Pancreas (tissue), 10 donors: ENCODE measurements around the gene BRSK2. TPM values are rescaled to one million over a fixed set of nuclear protein-coding genes. Genes with fewer than 3 reads are reported as not detected.

Experiments used
- ATAC-seq, 4 donors: fragments of 200-7000 bp; cut with Tn5 transposase; one replicate each; pipeline versions ENCODE4 v1.8.0 to v1.9.1; 2020; ENCODE audit warnings: mild to moderate bottlenecking in 4 of 4, moderate library complexity in 4 of 4
- DNase-seq, 6 donors: peaks; one replicate each; pipeline ENCODE4 v3.0.0-alpha.2; 2020
- FAIRE-seq: peaks from 2 replicates; lab custom pipeline; 2012; peaks lifted over from hg19 to GRCh38; lab: Jason Lieb, UNC
- H3K27ac ChIP-seq, 4 donors: fragments of 200-600 bp; sonication (generic); 1 replicate in 3 of 4; 2 replicates in 1 of 4; pipeline versions ENCODE4 v1.5.0 to v1.8.0; 2020
- H3K27me3 ChIP-seq, 4 donors: fragments of 200-600 bp; one replicate each; pipeline ENCODE4 v1.8.0; 2021
- H3K36me3 ChIP-seq, 3 donors: fragments of 200-600 bp; sonication (generic) in 1 of 3; one replicate each; pipeline versions ENCODE4 v1.5.0 to v1.8.0; 2020 to 2021
- H3K4me1 ChIP-seq, 3 donors: fragments of 200-600 bp; one replicate each; pipeline ENCODE4 v1.8.0; 2021
- H3K4me3 ChIP-seq, 4 donors: fragments of 200-600 bp; sonication (generic) in 2 of 4; one replicate each; pipeline versions ENCODE4 v1.5.0 to v1.8.0; 2020 to 2021
- H3K9me3 ChIP-seq, 4 donors: fragments of 200-600 bp; one replicate each; pipeline ENCODE4 v1.8.0; 2021
- WGBS, 2 donors: extraction: QIAGEN DNeasy Blood & Tissue Kit; methylation state at CpG; one replicate each; pipeline ENCODE4 v1.1.7; 2013; 5-methylcytosine and 5-hydroxymethylcytosine counted together
- intact Hi-C, 3 donors: fragments of 100-400 bp; cut with DNase I; formaldehyde crosslinking; loops; one replicate each; pipeline versions ENCODE4 v1.11.1 to v1.14.2; 2022
- polyA plus RNA-seq, 2 donors: library from polyadenylated mRNA; stranded (reverse); fragments of 200-250 nt; gene quantifications; one replicate each; pipeline ENCODE4 v1.2.3, GENCODE V29; 2013
- total RNA-seq, 6 donors: library from RNA; stranded (reverse); fragmentation: NEBNext Ultra II Directional in 4 of 6; extraction: Animal tissue kit (Norgen Biotek cat#: 25700) in 4 of 6; gene quantifications; one replicate each; pipeline versions ENCODE4 v1.2.1 to v1.2.4, GENCODE V29; 2021 to 2023
- TF ChIP-seq, protein P1 (sequence below), 4 donors: fragments of 200-600 bp; sonication (generic) in 3 of 4; IDR thresholded peaks; one replicate each; pipeline versions ENCODE4 v1.5.0 to v1.8.0; 2021; ENCODE audit warnings: antibody characterized with exemption in 4 of 4
- donor health status: healthy with polysubstance abuse.
- donor health status: DM: no; HTN: no; CAD: no; lungs with moderate emphysema.
- donor health status: DM: no; HTN: no; CAD: no.
- donor health status: control.
- donor health status: control.
- donor health status: Bipolar disorder and iron deficiency.
- donor health status: DM: yes; HTN: yes; CAD: no.
- donor health status: DM: no; HTN: no; CAD: no.
- donor health status: DM: no; HTN: no; CAD: no.
- donor health status: DM: yes; HTN: yes; CAD: no.

Gene BRSK2
- total and polyA plus RNA-seq, 8 donors, result 44.2 to 215 (median 70.9) TPM

DNA sequence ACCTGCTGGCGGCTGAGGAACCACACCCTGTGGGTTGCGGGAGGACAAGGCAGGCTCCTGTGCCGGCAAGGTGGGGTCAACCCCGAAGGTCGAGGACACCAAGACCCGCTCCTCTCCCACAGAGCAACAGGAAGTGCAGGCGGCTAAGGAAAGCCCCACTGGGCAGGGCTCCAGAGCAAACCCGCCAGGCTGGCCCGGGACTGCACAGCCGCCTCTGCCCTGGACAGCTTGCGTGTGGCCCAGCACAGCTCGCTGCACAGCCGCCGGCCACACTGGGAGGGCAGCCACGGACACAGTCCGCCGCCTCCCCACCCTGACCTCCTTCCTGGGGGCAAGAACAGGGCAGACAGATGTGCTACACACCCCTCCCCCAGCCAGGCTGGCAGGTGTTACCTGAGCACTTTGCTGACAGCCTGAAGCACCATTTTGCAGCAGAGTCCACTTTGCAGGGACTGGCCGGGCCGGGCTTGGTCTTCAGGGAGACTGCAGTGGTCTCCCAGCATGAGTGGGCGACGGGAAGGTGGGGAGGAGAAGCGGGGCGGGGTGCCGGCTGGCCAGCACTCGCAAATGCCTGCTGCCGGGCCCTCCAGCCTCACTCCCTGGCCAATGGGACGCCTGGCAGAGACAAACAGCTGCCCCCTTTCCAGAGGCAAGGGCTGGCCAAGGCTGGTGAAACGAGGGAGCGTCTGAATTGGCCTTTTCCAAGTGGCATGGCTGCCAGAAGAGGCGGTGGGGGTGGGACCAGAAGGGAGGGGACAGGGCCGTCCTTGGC is 96.5 kb downstream of the BRSK2 start, which contains the start of gene MOB2:
Gene MOB2 (minus strand): TSS at position 726 of the 772 bp plus-strand sequence. CDS start 223 bp downstream, at position 503.
- TF ChIP-seq, protein P1, sequence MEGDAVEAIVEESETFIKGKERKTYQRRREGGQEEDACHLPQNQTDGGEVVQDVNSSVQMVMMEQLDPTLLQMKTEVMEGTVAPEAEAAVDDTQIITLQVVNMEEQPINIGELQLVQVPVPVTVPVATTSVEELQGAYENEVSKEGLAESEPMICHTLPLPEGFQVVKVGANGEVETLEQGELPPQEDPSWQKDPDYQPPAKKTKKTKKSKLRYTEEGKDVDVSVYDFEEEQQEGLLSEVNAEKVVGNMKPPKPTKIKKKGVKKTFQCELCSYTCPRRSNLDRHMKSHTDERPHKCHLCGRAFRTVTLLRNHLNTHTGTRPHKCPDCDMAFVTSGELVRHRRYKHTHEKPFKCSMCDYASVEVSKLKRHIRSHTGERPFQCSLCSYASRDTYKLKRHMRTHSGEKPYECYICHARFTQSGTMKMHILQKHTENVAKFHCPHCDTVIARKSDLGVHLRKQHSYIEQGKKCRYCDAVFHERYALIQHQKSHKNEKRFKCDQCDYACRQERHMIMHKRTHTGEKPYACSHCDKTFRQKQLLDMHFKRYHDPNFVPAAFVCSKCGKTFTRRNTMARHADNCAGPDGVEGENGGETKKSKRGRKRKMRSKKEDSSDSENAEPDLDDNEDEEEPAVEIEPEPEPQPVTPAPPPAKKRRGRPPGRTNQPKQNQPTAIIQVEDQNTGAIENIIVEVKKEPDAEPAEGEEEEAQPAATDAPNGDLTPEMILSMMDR (IDR thresholded peaks at IDR 0.05), result no peak
- Histone ChIP-seq H3K27ac (peak within 1 kb of the TSS in 2 of 4 donors; percentile 33 to 41), H3K27me3 (no peaks in the 10 kb centered on the region), H3K4me1 (peaks cover 0 to 9% (median 5%) of the 10 kb centered on the region in 3 donors), H3K4me3 (no peak within 1 kb of the TSS), H3K36me3 (no peaks in the 10 kb centered on the region), H3K9me3 (no peaks in the 10 kb centered on the region)
- intact Hi-C loops, result no loop called here
- FAIRE-seq (peak; percentile 51), ATAC-seq (peak; percentile 59 to 84 (median 71)), DNase-seq (peak in 5 of 6 donors; percentile 43 to 84 (median 61))
- 57 to 65% methylated on average over 31 of the region's 31 CpGs for WGBS, 2 donors

DNA sequence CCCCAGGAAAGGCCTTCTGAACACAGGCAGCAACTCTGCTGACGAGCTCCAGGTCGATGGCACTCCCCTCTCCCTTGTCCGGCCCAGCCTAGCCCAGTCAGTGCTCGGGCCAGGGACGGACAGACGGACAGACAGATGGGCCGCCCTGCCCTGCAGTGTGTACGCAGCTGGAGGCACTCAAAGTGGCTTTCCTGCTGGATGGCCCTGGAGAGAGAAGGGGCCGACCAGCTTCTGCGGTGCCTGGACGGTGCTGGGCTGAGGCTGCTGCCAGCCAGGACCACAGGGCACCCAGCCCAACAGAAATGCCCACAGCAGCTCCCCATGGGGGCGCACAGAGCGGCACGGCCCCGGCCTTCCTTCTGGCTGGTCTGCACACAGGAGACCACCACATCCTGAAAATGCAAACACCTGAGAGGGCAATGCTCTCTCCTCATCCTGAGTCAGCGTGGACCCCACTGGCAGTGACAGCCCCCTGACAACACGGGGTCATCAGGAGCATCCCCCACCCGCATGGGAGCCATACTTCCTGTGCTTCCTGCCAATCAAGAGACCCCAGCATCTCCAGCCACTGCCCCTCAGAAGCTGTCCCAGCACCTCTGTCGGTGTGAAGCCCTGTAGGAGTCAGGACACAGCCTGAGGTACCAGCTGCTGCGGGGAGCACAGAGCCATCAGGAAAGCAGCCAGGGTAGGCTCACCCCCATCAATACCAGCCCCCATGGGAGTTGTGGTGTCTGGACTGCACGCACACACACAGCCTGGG is 97.5 kb downstream of the BRSK2 start:
- H3K27ac ChIP-seq, result no peak overlapping the region
- FAIRE-seq, result no peak
- no peak for ATAC-seq
- DNase-seq, result peak in 3 of 6 donors; percentile 17 to 61 (median 50)
- H3K9me3 ChIP-seq, result no peaks in the 10 kb centered on the region
- TF ChIP-seq, protein P1 (IDR thresholded peaks at IDR 0.05), result no peak
- intact Hi-C loops, result no loop called here
- H3K4me3 ChIP-seq, result no peak overlapping the region
- peaks cover 0 to 9% (median 5%) of the 10 kb centered on the region in 3 donors for H3K4me1 ChIP-seq
- H3K36me3 ChIP-seq, result no peaks in the 10 kb centered on the region
- no peaks in the 10 kb centered on the region for H3K27me3 ChIP-seq
- 88 to 90% methylated on average over 21 of the region's 21 CpGs for WGBS, 2 donors

DNA sequence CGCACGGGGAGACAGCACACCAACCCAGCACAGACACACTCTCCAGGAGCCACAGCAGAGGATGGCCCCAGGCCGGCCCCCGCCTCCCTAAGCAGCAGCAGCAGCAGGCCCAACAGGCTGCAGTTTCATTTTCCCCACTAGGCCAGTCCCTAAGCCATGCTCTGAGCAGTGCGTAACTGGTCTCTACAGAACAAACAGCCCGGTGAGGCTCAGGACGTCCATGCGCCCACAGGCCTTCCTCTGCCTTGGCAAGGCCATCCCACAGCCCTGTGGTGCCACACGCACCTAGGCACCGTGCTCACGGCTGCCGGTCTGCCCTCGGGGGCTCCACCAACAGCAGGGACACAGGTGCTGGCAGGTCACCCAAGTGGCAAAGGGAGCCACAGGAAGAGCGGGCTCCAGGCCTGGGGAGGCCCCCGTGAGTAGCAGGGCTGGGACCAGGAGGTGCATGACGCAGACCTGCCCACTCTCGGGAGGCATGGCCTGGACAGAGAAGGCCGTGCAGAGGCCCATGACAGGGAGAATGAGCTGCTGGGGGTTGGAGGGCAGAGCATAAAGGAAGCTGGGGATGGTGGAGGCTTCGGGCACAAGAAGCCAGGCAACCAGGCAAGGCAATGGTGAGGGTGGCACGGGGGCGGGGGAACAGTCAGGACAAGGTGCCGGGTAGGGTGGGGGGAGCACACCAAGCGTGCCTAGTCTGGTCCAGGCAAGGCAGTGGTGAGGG is 98.3 kb downstream of the BRSK2 start:
- Histone ChIP-seq H3K27ac (no peak overlapping the region), H3K4me1 (peaks cover 0 to 9% (median 5%) of the 10 kb centered on the region in 3 donors), H3K36me3 (no peaks in the 10 kb centered on the region), H3K27me3 (no peaks in the 10 kb centered on the region), H3K9me3 (no peaks in the 10 kb centered on the region), H3K4me3 (no peak overlapping the region)
- FAIRE-seq (no peak), ATAC-seq (peak in 1 of 4 donors; percentile 5), DNase-seq (peak in 3 of 6 donors; percentile 22 to 68 (median 47))
- TF ChIP-seq, protein P1 (IDR thresholded peaks at IDR 0.05), result no peak
- intact Hi-C loops, result no loop called here
- WGBS, 2 donors, result 91 to 92% methylated on average over 23 of the region's 23 CpGs

DNA sequence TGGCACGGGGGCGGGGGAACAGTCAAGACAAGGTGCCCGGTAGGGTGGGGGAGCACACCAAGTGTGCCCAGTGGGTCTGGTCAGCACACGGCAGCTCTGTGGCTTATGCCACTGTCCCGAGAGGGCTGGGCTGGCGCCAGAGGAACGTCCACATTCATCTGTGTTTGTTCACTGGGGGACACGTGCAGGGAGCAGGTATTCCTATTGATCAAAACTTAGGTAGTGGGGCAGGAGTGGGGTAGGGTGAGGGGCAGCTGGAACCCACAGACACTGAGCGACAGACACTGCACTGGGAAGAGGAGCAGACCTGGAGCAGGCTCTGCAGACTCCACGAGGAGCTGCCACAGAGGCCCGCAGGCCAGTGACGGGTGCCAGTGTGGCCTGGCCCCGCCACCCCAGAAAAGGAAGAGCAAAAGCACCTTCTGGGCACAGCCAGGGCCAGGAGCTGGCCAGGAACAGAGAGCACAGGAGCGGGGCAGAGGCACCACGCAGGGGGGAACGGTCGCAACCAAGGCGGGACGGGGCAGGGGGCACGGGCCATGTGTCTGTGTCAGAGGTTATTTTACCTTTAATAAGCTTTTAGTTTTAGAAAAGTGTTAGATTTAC is 98.9 kb downstream of the BRSK2 start:
- no peak overlapping the region for H3K4me3 ChIP-seq
- DNase-seq (peak in 1 of 6 donors; percentile 38), FAIRE-seq (no peak), ATAC-seq (no peak)
- no peaks in the 10 kb centered on the region for H3K9me3 ChIP-seq
- no peaks in the 10 kb centered on the region for H3K36me3 ChIP-seq
- TF ChIP-seq, protein P1 (IDR thresholded peaks at IDR 0.05), result no peak
- no peak overlapping the region for H3K27ac ChIP-seq
- whole genome bisulfite sequencing, 2 donors, result 77 to 86% methylated on average over 20 of the region's 20 CpGs
- H3K4me1 ChIP-seq, result peaks cover 0 to 9% (median 5%) of the 10 kb centered on the region in 3 donors
- H3K27me3 ChIP-seq, result no peaks in the 10 kb centered on the region
- intact Hi-C loops, result no loop called here
